GM12873 (cell line): ENCODE measurements around the gene RPP21.

Experiments
- TF ChIP-seq, protein P1 (sequence below): IDR thresholded peaks from 2 replicates; pipeline ENCODE4 v1.5.1; 2012; ENCODE audit warnings: low read depth, mild to moderate bottlenecking, moderate library complexity, low read length, control low read depth; ENCODE audit not compliant: insufficient read depth; ENCODE audit errors: missing control alignments

Gene RPP21

DNA sequence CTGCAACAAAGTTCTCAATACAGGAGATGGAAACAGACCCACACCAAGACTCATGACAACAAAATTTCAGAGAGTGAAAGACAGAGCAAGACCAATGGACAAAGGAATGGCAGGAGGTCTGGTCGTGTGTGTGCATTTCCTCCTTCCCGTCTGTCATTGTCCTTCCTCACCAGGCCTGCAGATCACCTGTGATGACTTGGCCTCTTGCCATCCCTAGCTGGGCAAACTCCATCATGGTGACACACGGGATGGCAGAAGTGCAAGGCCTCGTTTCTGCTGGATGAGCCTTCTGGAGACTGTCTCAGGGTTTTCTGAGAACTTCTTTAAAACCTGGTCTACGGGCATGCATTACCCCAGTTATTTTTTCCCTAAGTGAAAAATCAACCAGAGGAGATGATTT, 49.2 kb downstream of the RPP21 start:
- TF ChIP-seq, protein P1, sequence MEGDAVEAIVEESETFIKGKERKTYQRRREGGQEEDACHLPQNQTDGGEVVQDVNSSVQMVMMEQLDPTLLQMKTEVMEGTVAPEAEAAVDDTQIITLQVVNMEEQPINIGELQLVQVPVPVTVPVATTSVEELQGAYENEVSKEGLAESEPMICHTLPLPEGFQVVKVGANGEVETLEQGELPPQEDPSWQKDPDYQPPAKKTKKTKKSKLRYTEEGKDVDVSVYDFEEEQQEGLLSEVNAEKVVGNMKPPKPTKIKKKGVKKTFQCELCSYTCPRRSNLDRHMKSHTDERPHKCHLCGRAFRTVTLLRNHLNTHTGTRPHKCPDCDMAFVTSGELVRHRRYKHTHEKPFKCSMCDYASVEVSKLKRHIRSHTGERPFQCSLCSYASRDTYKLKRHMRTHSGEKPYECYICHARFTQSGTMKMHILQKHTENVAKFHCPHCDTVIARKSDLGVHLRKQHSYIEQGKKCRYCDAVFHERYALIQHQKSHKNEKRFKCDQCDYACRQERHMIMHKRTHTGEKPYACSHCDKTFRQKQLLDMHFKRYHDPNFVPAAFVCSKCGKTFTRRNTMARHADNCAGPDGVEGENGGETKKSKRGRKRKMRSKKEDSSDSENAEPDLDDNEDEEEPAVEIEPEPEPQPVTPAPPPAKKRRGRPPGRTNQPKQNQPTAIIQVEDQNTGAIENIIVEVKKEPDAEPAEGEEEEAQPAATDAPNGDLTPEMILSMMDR: no peak
